ENCODE results near the gene TMEM245. TPM values are rescaled to one million over a fixed set of nuclear protein-coding genes. Genes with fewer than 3 reads are reported as not detected.

TMEM245 gene
- total RNA-seq, 1 experiment from 2014 or later = 52.2 TPM

- H3K27me3 Mint-ChIP-seq (ENCODE audit: unreplicated experiment) = no peaks in the 10 kb centered on the region
Measured at GRCh38 chr9:109143881-109144562, 24.3 kb upstream of the TMEM245 start.

GRCh38 chr9:109141375-109141774 lies 21.6 kb upstream of the TMEM245 start:
- Mint-ChIP-seq H3K36me3 (ENCODE audit: insufficient read depth, unreplicated experiment) (no peaks in the 10 kb centered on the region), H3K27me3 (ENCODE audit: unreplicated experiment) (no peaks in the 10 kb centered on the region), H3K4me3 (ENCODE audit: low read depth, unreplicated experiment) (no peak overlapping the region), H3K4me1 (ENCODE audit: low read depth, unreplicated experiment) (no peaks in the 10 kb centered on the region), H3K27ac (ENCODE audit: unreplicated experiment) (no peak overlapping the region), H3K9me3 (ENCODE audit: low read depth, unreplicated experiment) (no peaks in the 10 kb centered on the region)
- no peak for TF ChIP-seq CTCF (IDR thresholded peaks at IDR 0.05; ENCODE audit: unreplicated experiment)
- intact Hi-C loops (cut with micrococcal nuclease; ENCODE audit: unreplicated experiment) = no loop called here
- CTCF ChIA-PET = no interaction called here
- no TSS peak for BruUV-seq (replicated peaks)
- no peak for DNase-seq

More at GRCh38 chr9:109143881-109144562, 24.3 kb upstream of the TMEM245 start:
- peak; percentile 25 for DNase-seq
- BruUV-seq (replicated peaks) = no TSS peak
- Mint-ChIP-seq H3K27ac (ENCODE audit: unreplicated experiment) (no peak overlapping the region), H3K36me3 (ENCODE audit: insufficient read depth, unreplicated experiment) (no peaks in the 10 kb centered on the region), H3K4me3 (ENCODE audit: low read depth, unreplicated experiment) (no peak overlapping the region), H3K4me1 (ENCODE audit: low read depth, unreplicated experiment) (no peaks in the 10 kb centered on the region), H3K9me3 (ENCODE audit: low read depth, unreplicated experiment) (no peaks in the 10 kb centered on the region)
- CTCF ChIA-PET = no interaction called here
- intact Hi-C loops (cut with micrococcal nuclease; ENCODE audit: unreplicated experiment) = no loop called here
- peak; percentile 22 for TF ChIP-seq CTCF (IDR thresholded peaks at IDR 0.05; ENCODE audit: unreplicated experiment)

GRCh38 chr9:109139851-109140250 lies 20.1 kb upstream of the TMEM245 start:
- Mint-ChIP-seq H3K27me3 (ENCODE audit: unreplicated experiment) (no peaks in the 10 kb centered on the region), H3K36me3 (ENCODE audit: insufficient read depth, unreplicated experiment) (no peaks in the 10 kb centered on the region), H3K4me3 (ENCODE audit: low read depth, unreplicated experiment) (no peak overlapping the region), H3K27ac (ENCODE audit: unreplicated experiment) (no peak overlapping the region), H3K9me3 (ENCODE audit: low read depth, unreplicated experiment) (no peaks in the 10 kb centered on the region), H3K4me1 (ENCODE audit: low read depth, unreplicated experiment) (no peaks in the 10 kb centered on the region)
- DNase-seq = no peak
- intact Hi-C loops (cut with micrococcal nuclease; ENCODE audit: unreplicated experiment) = no loop called here
- TF ChIP-seq CTCF (IDR thresholded peaks at IDR 0.05; ENCODE audit: unreplicated experiment) = no peak
- no TSS peak for BruUV-seq (replicated peaks)
- CTCF ChIA-PET = no interaction called here

GRCh38 chr9:109138421-109138820 lies 18.7 kb upstream of the TMEM245 start:
- H3K9me3 Mint-ChIP-seq (ENCODE audit: low read depth, unreplicated experiment) = no peaks in the 10 kb centered on the region

More at GRCh38 chr9:109138421-109138820, 18.7 kb upstream of the TMEM245 start:
- CTCF ChIA-PET = no interaction called here
- Mint-ChIP-seq H3K4me1 (ENCODE audit: low read depth, unreplicated experiment) (no peaks in the 10 kb centered on the region), H3K27ac (ENCODE audit: unreplicated experiment) (no peak overlapping the region), H3K4me3 (ENCODE audit: low read depth, unreplicated experiment) (no peak overlapping the region), H3K27me3 (ENCODE audit: unreplicated experiment) (no peaks in the 10 kb centered on the region), H3K36me3 (ENCODE audit: insufficient read depth, unreplicated experiment) (no peaks in the 10 kb centered on the region)
- no peak for DNase-seq
- no peak for TF ChIP-seq CTCF (IDR thresholded peaks at IDR 0.05; ENCODE audit: unreplicated experiment)
- no TSS peak for BruUV-seq (replicated peaks)
- intact Hi-C loops (cut with micrococcal nuclease; ENCODE audit: unreplicated experiment) = no loop called here
